ENCODE data around the gene NUDT14. TPM values are rescaled to one million over a fixed set of nuclear protein-coding genes. Genes with fewer than 3 reads are reported as not detected.

The NUDT14 gene
- total RNA-seq, 1 donor from 2014 or later: 68.4 TPM

DNA sequence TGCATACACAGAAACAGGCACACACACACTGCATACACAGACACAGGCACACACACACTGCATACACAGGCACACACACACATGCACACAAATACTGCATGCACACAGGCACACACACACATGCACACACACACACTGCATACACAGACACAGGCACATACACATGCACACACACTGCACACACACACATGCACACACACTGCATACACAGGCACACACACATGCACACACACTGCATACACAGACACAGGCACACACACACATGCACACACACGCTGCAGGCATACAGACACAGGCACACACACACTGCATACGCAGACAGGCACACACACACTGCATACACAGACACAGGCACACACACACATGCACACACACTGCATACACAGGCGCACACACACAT, 34.5 kb upstream of the NUDT14 start:
- TF ChIP-seq, protein P1, sequence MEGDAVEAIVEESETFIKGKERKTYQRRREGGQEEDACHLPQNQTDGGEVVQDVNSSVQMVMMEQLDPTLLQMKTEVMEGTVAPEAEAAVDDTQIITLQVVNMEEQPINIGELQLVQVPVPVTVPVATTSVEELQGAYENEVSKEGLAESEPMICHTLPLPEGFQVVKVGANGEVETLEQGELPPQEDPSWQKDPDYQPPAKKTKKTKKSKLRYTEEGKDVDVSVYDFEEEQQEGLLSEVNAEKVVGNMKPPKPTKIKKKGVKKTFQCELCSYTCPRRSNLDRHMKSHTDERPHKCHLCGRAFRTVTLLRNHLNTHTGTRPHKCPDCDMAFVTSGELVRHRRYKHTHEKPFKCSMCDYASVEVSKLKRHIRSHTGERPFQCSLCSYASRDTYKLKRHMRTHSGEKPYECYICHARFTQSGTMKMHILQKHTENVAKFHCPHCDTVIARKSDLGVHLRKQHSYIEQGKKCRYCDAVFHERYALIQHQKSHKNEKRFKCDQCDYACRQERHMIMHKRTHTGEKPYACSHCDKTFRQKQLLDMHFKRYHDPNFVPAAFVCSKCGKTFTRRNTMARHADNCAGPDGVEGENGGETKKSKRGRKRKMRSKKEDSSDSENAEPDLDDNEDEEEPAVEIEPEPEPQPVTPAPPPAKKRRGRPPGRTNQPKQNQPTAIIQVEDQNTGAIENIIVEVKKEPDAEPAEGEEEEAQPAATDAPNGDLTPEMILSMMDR (IDR thresholded peaks at IDR 0.05; ENCODE audit: unreplicated experiment): no peak
- DNase-seq (ENCODE audit: low spot score in 2 of 2, unreplicated experiment in 2 of 2): no peak
- no peaks in the 10 kb centered on the region for H3K27me3 Mint-ChIP-seq (ENCODE audit: low read depth)
- no peak overlapping the region for H3K27ac Mint-ChIP-seq
- H3K4me3 Mint-ChIP-seq: no peak overlapping the region
- H3K4me1 Mint-ChIP-seq: no peaks in the 10 kb centered on the region
- peaks cover 4% of the 10 kb centered on the region for H3K36me3 Mint-ChIP-seq
- H3K9me3 Mint-ChIP-seq: no peaks in the 10 kb centered on the region

DNA sequence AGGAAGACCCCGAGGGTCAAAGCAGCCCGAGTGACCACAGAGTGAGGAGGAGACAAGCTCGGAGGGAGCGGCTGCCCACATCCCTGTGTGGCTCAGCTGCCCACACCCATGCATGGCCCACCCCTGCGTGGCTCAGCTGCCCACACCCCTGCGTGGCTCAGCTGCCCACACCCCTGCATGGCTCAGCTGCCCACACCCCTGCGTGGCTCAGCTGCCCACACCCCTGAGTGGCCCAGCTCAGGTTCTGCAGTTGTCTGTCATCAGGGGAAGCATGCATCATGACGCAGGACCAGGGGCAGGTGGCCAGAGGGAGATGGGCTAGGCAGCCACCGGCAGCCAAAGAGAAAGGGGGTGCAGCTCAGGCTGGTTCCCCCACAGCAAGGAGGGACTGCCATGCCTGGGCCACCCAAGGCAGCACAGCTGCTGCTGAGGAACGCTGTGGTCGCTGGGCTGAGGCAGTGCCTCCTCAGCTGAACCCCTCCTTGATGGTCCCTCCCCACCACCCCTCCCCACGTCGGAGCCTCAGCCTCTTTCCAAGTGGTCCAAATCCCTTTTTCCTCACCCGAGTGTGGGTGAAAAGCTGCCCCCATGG, 33.3 kb upstream of the NUDT14 start:
- Mint-ChIP-seq H3K27ac (no peak overlapping the region), H3K27me3 (ENCODE audit: low read depth) (no peaks in the 10 kb centered on the region), H3K9me3 (no peaks in the 10 kb centered on the region), H3K4me3 (no peak overlapping the region), H3K4me1 (no peaks in the 10 kb centered on the region), H3K36me3 (peaks cover 4% of the 10 kb centered on the region)
- no peak for DNase-seq (ENCODE audit: low spot score in 2 of 2, unreplicated experiment in 2 of 2)
- TF ChIP-seq, protein P1 (IDR thresholded peaks at IDR 0.05; ENCODE audit: unreplicated experiment): no peak

DNA sequence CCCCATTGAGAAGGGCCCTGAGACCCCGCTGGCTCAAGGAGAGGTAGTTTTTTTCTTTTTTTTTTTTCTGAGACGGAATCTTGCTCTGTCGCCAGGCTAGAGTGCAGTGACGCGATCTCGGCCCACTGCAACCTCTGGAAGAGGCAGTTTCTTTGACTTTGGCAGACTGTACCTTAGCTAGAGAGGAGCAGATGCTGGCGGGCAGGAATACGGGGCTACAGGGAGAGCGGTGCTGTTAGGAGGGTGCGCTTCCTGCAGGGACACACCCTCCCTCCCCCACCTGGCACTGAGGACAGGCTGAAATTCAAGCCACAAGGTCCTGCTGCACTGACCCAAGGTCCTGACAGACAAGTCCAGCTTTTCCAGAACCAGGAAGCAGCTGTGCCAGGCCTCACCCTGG, 32.2 kb upstream of the NUDT14 start:
- DNase-seq (ENCODE audit: low spot score in 2 of 2, unreplicated experiment in 2 of 2): no peak
- H3K4me1 Mint-ChIP-seq: no peaks in the 10 kb centered on the region
- H3K4me3 Mint-ChIP-seq: no peak overlapping the region
- peaks cover 3% of the 10 kb centered on the region for H3K36me3 Mint-ChIP-seq
- TF ChIP-seq, protein P1 (IDR thresholded peaks at IDR 0.05; ENCODE audit: unreplicated experiment): no peak
- no peaks in the 10 kb centered on the region for H3K27me3 Mint-ChIP-seq (ENCODE audit: low read depth)
- no peaks in the 10 kb centered on the region for H3K9me3 Mint-ChIP-seq
- no peak overlapping the region for H3K27ac Mint-ChIP-seq

GRCh38 chr14:105212541-105213300, 31.6 kb upstream of the NUDT14 start:
- H3K27ac Mint-ChIP-seq: no peak overlapping the region
- H3K4me1 Mint-ChIP-seq: no peaks in the 10 kb centered on the region
- no peaks in the 10 kb centered on the region for H3K9me3 Mint-ChIP-seq
- TF ChIP-seq, protein P1 (IDR thresholded peaks at IDR 0.05; ENCODE audit: unreplicated experiment): no peak
- H3K36me3 Mint-ChIP-seq: peaks cover 2% of the 10 kb centered on the region
- no peak overlapping the region for H3K4me3 Mint-ChIP-seq
- no peaks in the 10 kb centered on the region for H3K27me3 Mint-ChIP-seq (ENCODE audit: low read depth)
- DNase-seq (ENCODE audit: low spot score in 2 of 2, unreplicated experiment in 2 of 2): no peak

GRCh38 chr14:105211758-105212089, 30.6 kb upstream of the NUDT14 start:
- no peaks in the 10 kb centered on the region for H3K9me3 Mint-ChIP-seq
- peaks cover 2% of the 10 kb centered on the region for H3K36me3 Mint-ChIP-seq
- no peaks in the 10 kb centered on the region for H3K4me1 Mint-ChIP-seq
- no peaks in the 10 kb centered on the region for H3K27me3 Mint-ChIP-seq (ENCODE audit: low read depth)
- no peak for DNase-seq (ENCODE audit: low spot score in 2 of 2, unreplicated experiment in 2 of 2)
- TF ChIP-seq, protein P1 (IDR thresholded peaks at IDR 0.05; ENCODE audit: unreplicated experiment): no peak
- no peak overlapping the region for H3K27ac Mint-ChIP-seq
- H3K4me3 Mint-ChIP-seq: no peak overlapping the region
